GM12878 (cell line): Measurements from ENCODE around the gene MCRIP2. TPM values are rescaled to one million over a fixed set of nuclear protein-coding genes. Genes with fewer than 3 reads are reported as not detected.
A peak's percentile ranks its signal among the peaks of the same experiment; 100 is the strongest.

Experiments used
- ATF2 ChIP-seq: IDR thresholded peaks from 2 replicates; pipeline ENCODE4 v1.6.1; 2012; ENCODE audit warnings: low read length, inconsistent platforms
- CEBPZ ChIP-seq: fragments of 150-350 bp; IDR thresholded peaks from 2 replicates; pipeline ENCODE4 v1.6.1; 2016; ENCODE audit warnings: low read depth, low read length
- CHD4 ChIP-seq: fragments of 200-600 bp; sonication (generic); IDR thresholded peaks from 2 replicates; pipeline ENCODE4 v1.6.1; 2016; ENCODE audit warnings: mild to moderate bottlenecking
- EZH2 ChIP-seq: IDR thresholded peaks from 2 replicates; pipeline ENCODE4 v1.6.1; 2012; ENCODE audit warnings: low read depth, mild to moderate bottlenecking, control low read depth, inconsistent platforms, low read length, borderline replicate concordance; ENCODE audit not compliant: control insufficient read depth
- HDAC2 ChIP-seq: fragments of 200-600 bp; sonication (generic); IDR thresholded peaks from 2 replicates; pipeline ENCODE4 v1.6.1; 2017
- HDAC6 ChIP-seq: fragments of 200-600 bp; sonication (generic); IDR thresholded peaks from one replicate; pipeline ENCODE4 v1.8.0; 2017; ENCODE audit warnings: antibody characterized with exemption; ENCODE audit not compliant: unreplicated experiment
- MYC ChIP-seq: IDR thresholded peaks from 2 replicates; pipeline ENCODE4 v1.6.1; 2011; ENCODE audit warnings: mild to moderate bottlenecking, low read length, moderate library complexity, inconsistent platforms; ENCODE audit not compliant: insufficient read depth, insufficient replicate concordance, insufficient read length, severe bottlenecking
- NR2C1 ChIP-seq: fragments of 450-650 bp; IDR thresholded peaks from 2 replicates; pipeline ENCODE4 v1.6.1; 2017; ENCODE audit warnings: antibody characterized with exemption, mild to moderate bottlenecking, moderate library complexity
- PML ChIP-seq: IDR thresholded peaks from 2 replicates; pipeline ENCODE4 v1.6.1; 2012; ENCODE audit warnings: low read length, inconsistent platforms
- POLR2AphosphoS5 ChIP-seq: IDR thresholded peaks from 2 replicates; pipeline ENCODE4 v1.6.1; 2011; ENCODE audit warnings: mild to moderate bottlenecking, low read length, inconsistent platforms
- RAD21 ChIP-seq: IDR thresholded peaks from 2 replicates; pipeline ENCODE4 v1.6.1; 2011; ENCODE audit warnings: mild to moderate bottlenecking, low read depth, low read length, moderate library complexity; ENCODE audit not compliant: insufficient read depth
- RCOR1 ChIP-seq: conservative IDR thresholded peaks from 2 replicates; pipeline ENCODE4 v1.6.1; 2012; ENCODE audit warnings: low read depth, low read length, improper control_type of control experiment
- REST ChIP-seq: IDR thresholded peaks from 2 replicates; pipeline ENCODE4 v1.6.1; 2012; ENCODE audit warnings: mild to moderate bottlenecking, low read depth, low read length
- SPI1 ChIP-seq: IDR thresholded peaks from 2 replicates; pipeline ENCODE4 v1.6.1; 2011; ENCODE audit warnings: low read depth, mild to moderate bottlenecking, low read length, moderate library complexity, borderline replicate concordance; ENCODE audit not compliant: insufficient read depth
- SREBF1 ChIP-seq: IDR thresholded peaks from 2 replicates; pipeline ENCODE4 v1.6.1; 2012; ENCODE audit warnings: mild to moderate bottlenecking, low read length
- STAT1 ChIP-seq: fragments of 450-650 bp; conservative IDR thresholded peaks from 2 replicates; pipeline ENCODE4 v1.6.1; 2014; ENCODE audit warnings: antibody characterized with exemption, mild to moderate bottlenecking
- ZBTB33 ChIP-seq: fragments of 450-650 bp; IDR thresholded peaks from 2 replicates; pipeline ENCODE4 v1.6.1; 2017; ENCODE audit warnings: mild to moderate bottlenecking
- ZNF274 ChIP-seq: IDR thresholded peaks from one replicate; pipeline ENCODE4 v1.8.0; 2011; ENCODE audit not compliant: insufficient read length, insufficient read depth
- ZNF384 ChIP-seq: IDR thresholded peaks from 2 replicates; pipeline ENCODE4 v1.6.1; 2012; ENCODE audit warnings: low read depth, mild to moderate bottlenecking, low read length, improper control_type of control experiment, borderline replicate concordance
- polyA plus RNA-seq, 11 experiments: library from polyadenylated mRNA; depleted of rRNA in 4 of 11; unstranded in 6 of 11; stranded (reverse) in 5 of 11; fragments of >200 nt; fragmentation: Nextera tagmentation in 4 of 11; fragmentation: Illumina TruSeq in 1 of 11; extraction: Ambion mirVana in 4 of 11; extraction: Trizol in 1 of 11; gene quantifications; 1 replicate in 1 of 11; 2 replicates in 10 of 11; pipeline versions ENCODE4 v1.2.1 to v1.2.3, GENCODE V29; 2011 to 2016; ENCODE audit warnings: inconsistent platforms in 2 of 11, missing spikeins in 2 of 11, low read depth in 1 of 11
- total RNA-seq, 4 experiments: library from RNA; depleted of rRNA in 3 of 4; stranded (reverse); fragments of >200 nt in 3 of 4; fragmentation: Illumina TruSeq in 1 of 4; extraction: Trizol in 1 of 4; gene quantifications; 2 replicates each; pipeline versions ENCODE4 v1.2.1 to v1.2.3, GENCODE V29; 2013 to 2021

MCRIP2 gene
- total and polyA plus RNA-seq, 10 of the 15 experiments (the other 5 are each of a cell fraction or from before 2014, with no cell fraction given) = 0.19 to 93.1 (median 57.9) TPM

GRCh38 chr16:636206-637080, 5.2 kb upstream of the MCRIP2 start, which contains the start of gene METTL26 (continued):
- TF ChIP-seq ZBTB33 (no peak), SPI1 (no peak; the same call in 1 of the 2 replicates), CEBPZ (no peak), RAD21 (no peak), STAT1 (peak; percentile 93; the same call in 1 of the 2 replicates), ATF2 (no peak), HDAC2 (no peak), EZH2 (no peak), SREBF1 (peak; percentile 27), CHD4 (no peak), ZNF384 (no peak), ZNF274 (no peak), MYC (peak; percentile 41), RCOR1 (no peak; the same call in 1 of the 2 replicates), POLR2AphosphoS5 (peak; percentile 53; the same call in 1 of the 2 replicates), PML (peak; percentile 76; the same call in 1 of the 2 replicates), NR2C1 (peak; percentile 87), REST (no peak), HDAC6 (no peak)
